PC-9 (cell line): ENCODE measurements around the gene CDC5L.

Experiments used
- EZH2 ChIP-seq: fragments of 200-600 bp; sonication (generic); IDR thresholded peaks from 2 replicates; pipeline ENCODE4 v1.8.0; 2017; ENCODE audit warnings: antibody characterized with exemption, low read depth
- TF ChIP-seq, protein P1 (sequence below): fragments of 200-600 bp; sonication (generic); conservative IDR thresholded peaks from 2 replicates; pipeline ENCODE4 v1.6.1; 2017; ENCODE audit warnings: mixed run types, antibody characterized with exemption, mild to moderate bottlenecking, moderate library complexity

- TF ChIP-seq EZH2: no peak
- TF ChIP-seq, protein P1, sequence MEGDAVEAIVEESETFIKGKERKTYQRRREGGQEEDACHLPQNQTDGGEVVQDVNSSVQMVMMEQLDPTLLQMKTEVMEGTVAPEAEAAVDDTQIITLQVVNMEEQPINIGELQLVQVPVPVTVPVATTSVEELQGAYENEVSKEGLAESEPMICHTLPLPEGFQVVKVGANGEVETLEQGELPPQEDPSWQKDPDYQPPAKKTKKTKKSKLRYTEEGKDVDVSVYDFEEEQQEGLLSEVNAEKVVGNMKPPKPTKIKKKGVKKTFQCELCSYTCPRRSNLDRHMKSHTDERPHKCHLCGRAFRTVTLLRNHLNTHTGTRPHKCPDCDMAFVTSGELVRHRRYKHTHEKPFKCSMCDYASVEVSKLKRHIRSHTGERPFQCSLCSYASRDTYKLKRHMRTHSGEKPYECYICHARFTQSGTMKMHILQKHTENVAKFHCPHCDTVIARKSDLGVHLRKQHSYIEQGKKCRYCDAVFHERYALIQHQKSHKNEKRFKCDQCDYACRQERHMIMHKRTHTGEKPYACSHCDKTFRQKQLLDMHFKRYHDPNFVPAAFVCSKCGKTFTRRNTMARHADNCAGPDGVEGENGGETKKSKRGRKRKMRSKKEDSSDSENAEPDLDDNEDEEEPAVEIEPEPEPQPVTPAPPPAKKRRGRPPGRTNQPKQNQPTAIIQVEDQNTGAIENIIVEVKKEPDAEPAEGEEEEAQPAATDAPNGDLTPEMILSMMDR: no peak
Observed at GRCh38 chr6:44470746-44471145, 83.2 kb downstream of the CDC5L start.
